Endometrial microvascular endothelial cells (primary cell): ENCODE data around the gene GNAQ. TPM values are rescaled to one million over a fixed set of nuclear protein-coding genes. Genes with fewer than 3 reads are reported as not detected.

Experiments
- in situ Hi-C: cut with HindIII; loops from 2 replicates; pipeline ENCODE4 v1.10.0; 2017; ENCODE audit warnings: low sequenced_read_pairs, low pct_unique_long_range_greater_than_20kb; ENCODE audit errors: inconsistent ontology term
- total RNA-seq: library from RNA; depleted of rRNA; stranded (reverse); fragments of >200 nt; gene quantifications from one replicate; pipeline ENCODE4 v1.2.3, GENCODE V29; 2015; ENCODE audit errors: inconsistent ontology term

Gene GNAQ
- total RNA-seq, 1 donor from 2014 or later, result 28.4 TPM

GRCh38 chr9:78009186-78009585 is 22.4 kb downstream of the GNAQ start:
- in situ Hi-C loops, result no loop called here

DNA sequence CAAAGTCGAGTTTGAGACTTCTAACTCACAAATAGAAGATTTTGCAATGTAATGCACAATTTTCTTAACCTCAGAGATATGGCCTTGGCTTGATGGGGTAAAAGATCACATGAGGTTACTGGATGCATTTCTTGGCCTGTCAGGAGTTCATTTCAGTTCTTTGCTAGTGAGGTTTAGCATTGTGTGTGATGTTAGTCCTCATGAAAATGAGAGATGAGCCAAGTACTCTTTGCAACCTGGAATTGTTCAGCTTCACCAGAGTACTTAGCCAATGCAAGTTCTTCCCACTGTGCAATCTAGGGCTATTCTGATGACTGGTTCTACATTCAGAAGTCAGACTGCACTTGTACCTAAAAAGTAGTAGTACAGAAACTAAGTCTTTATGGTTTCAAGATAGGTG is 24.9 kb downstream of the GNAQ start:
- in situ Hi-C loops, result no loop called here

- in situ Hi-C loops, result no loop called here
These were observed 26.2 kb downstream of the GNAQ start for GRCh38 chr9:78005231-78006002.

DNA sequence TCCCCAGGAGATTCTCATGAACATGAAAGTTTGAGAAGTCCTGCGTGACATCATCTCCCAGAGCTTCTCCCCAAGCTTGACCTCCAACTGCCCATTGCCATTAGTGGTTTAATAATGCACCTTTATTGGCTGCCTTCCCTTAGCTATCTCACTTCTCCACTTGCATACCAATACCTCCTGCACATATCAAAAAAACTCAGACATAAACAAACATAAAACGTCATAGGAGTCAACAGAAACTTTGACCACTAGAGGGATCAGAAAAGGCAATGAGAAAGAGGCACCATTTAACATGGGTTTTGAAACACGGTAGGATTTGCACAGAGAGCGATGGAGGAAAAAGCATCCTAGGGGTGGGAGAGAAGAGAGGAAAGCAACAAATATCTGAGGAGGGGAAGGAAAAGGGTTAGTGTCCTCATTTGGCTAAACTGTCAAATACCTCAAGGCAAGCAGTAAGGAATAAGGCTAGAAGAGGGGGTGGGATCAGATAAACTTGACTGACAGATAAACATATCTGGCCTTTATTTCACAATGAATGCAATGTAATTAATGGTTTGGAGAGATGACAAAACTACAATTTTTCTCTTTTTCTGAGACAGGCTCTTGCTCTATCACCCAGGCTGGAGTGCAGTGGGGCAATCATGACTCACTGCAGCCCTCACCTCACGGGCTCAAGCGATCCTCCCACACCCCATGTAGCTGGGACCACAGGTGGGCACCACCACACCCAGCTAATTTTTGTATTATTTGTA is 27.0 kb downstream of the GNAQ start:
- in situ Hi-C loops, result no loop called here

GRCh38 chr9:78003730-78004129 is 27.9 kb downstream of the GNAQ start:
- in situ Hi-C loops, result no loop called here

GRCh38 chr9:78001946-78002731 is 29.5 kb downstream of the GNAQ start:
- in situ Hi-C loops, result no loop called here

- in situ Hi-C loops, result no loop called here
These were observed 31.4 kb downstream of the GNAQ start for GRCh38 chr9:78000221-78000620.

DNA sequence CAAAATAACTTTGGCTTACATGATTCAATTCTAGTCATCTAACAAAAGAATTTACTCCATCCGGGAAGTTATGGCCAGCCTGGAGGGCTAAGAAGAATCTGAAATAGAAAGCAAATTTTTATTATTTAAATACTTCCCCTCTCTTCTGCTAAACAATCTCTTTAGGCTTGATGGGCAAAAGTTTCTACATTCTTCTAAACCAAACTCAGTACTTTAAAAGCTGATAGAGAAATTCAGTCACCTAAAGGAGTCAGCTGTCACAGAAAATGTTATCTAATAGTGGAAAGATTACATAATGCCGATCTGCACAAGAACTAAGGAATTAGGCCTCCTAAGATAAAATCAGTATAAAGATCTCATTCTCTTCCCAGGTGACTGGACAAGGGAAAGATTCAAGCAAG is 32.4 kb downstream of the GNAQ start:
- in situ Hi-C loops, result no loop called here

GRCh38 chr9:77997611-77998284 is 33.9 kb downstream of the GNAQ start:
- in situ Hi-C loops, result no loop called here

DNA sequence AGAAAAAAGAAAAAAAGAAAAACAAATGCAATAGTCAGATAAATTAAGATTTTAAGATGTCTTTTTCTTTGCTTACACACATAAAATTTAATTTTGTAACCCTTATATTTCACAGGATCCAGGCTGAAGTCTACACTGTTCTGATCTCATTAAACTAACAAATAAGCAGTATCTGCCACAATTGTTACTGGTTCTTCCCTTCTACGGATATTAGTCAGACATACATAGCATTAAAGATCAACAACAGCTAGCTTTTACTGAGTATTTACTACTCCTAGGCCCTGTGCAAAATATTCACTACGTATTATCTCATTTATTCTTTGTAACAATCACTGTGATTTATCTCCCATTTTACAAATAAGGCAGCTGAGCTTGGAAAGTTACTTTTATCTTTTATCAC is 34.9 kb downstream of the GNAQ start:
- in situ Hi-C loops, result no loop called here

DNA sequence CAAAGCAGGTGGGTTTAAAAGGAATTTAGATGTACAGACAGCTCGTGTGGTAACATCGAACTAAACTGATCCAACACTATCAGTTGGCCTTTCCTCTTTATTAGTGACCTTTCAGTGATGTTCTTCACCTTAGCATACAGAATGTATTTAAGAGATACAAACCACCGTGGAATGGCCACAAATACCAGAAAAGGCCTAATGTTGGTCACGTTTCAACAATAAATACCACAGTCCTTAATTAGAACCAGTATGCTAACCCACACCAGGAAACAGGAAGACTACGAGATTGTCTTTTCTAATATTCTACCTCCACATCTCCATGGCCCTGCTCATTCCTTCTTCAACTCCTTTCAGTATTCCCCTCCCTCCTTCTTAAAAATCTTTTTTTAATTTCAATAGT is 40.4 kb downstream of the GNAQ start:
- in situ Hi-C loops, result no loop called here

DNA sequence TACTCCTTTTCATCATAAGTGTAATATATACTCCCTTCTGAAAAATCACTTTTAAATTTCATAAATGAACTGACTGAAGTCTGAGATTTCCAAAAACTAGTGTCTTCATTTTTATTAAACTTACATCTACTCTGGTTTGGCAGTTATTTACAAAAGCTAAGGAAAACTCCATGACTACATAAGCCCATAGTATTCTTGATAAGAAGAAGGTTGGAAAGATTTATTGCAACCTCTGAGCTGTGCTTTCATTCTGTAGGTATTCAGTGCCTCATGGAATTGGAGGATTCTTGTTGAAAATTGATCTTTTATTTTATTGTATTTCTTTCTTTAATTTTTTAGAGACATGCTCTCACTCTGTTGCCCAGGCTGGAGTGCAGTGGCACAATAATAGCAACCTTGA is 41.7 kb downstream of the GNAQ start:
- in situ Hi-C loops, result no loop called here

- in situ Hi-C loops, result no loop called here
These were observed 42.2 kb downstream of the GNAQ start for GRCh38 chr9:77989458-77989857.

- in situ Hi-C loops, result no loop called here
These were observed 43.0 kb downstream of the GNAQ start for GRCh38 chr9:77988630-77989029.

- in situ Hi-C loops, result no loop called here
These were observed 43.6 kb downstream of the GNAQ start for GRCh38 chr9:77987880-77988525.

DNA sequence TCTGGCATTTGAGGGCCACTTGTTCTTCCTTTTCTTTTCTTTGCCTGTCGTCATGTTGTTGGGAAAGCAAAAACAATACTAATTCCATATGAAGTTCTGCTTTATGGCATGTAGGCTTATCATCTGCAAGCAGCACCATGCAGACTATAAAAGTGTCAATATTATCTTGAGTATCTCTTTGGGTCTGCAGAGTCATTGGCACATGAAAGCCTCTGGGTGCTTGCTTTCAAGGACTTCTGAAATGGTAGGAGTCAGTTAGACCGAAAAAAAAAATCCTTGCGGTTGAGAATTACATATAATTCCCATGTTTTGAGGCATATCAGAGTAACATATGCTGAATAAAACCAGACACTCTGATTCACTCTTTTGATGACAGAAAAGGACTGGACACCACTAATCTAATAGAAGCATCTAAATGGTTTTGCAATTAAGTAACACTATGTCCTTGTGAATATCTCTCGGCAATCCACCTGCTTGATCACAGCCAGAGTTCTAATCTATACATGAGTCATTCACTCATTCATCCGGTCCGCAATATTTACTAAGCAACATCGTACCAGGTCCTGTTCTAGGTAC is 44.4 kb downstream of the GNAQ start:
- in situ Hi-C loops, result no loop called here

DNA sequence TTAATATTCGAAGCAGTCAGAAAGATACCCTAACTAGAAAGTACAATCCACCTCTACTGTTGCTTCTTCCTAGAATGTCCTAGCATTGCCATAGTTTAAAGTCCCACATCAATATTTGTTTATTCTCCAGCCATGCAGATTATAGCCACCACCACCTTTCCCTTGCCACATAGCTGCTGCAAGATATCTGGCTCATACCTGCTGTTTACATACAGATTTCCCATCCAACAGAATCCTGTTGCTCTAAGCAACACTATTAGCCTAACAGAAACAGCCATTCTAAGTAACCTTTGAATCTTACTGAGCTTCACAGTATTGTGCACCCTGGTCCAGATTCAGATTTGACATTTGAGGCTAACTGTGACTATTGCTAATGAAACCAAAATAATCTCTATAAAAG is 45.6 kb downstream of the GNAQ start:
- in situ Hi-C loops, result no loop called here

DNA sequence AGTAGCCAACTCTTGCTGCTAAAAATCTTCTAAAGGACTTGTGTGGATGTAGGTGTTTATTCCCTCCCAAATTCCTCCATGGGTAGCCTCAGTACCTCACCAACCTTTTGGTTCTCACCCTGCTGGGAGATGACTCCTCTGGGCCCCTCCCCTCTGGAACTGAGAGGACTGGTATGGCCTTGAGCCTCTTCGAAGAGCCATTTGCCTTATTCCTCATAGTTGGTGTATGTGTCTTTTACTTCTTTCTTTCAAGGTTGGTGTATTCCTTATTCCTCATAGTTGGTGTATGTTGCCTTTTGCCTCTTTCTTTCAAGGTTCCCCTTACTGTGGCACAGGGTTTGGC is 48.3 kb downstream of the GNAQ start:
- in situ Hi-C loops, result no loop called here
